OCI-LY3 (cell line): ENCODE measurements around the gene ROPN1L.

Experiments
- EZH2phosphoT487 ChIP-seq: fragments of 200-600 bp; shearing (Covaris generic); IDR thresholded peaks from 2 replicates; pipeline ENCODE4 v1.6.1; 2018; ENCODE audit warnings: antibody characterized with exemption, mixed run types, low read depth
- TF ChIP-seq, protein P1 (sequence below): fragments of 200-600, 300-600 bp; sonication (generic); IDR thresholded peaks from 2 replicates; pipeline ENCODE4 v1.5.1; 2014; ENCODE audit warnings: antibody characterized with exemption, low read length, low read depth

GRCh38 chr5:10445352-10445751, 3.7 kb downstream of the ROPN1L start:
- TF ChIP-seq, protein P1, sequence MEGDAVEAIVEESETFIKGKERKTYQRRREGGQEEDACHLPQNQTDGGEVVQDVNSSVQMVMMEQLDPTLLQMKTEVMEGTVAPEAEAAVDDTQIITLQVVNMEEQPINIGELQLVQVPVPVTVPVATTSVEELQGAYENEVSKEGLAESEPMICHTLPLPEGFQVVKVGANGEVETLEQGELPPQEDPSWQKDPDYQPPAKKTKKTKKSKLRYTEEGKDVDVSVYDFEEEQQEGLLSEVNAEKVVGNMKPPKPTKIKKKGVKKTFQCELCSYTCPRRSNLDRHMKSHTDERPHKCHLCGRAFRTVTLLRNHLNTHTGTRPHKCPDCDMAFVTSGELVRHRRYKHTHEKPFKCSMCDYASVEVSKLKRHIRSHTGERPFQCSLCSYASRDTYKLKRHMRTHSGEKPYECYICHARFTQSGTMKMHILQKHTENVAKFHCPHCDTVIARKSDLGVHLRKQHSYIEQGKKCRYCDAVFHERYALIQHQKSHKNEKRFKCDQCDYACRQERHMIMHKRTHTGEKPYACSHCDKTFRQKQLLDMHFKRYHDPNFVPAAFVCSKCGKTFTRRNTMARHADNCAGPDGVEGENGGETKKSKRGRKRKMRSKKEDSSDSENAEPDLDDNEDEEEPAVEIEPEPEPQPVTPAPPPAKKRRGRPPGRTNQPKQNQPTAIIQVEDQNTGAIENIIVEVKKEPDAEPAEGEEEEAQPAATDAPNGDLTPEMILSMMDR: no peak
- TF ChIP-seq EZH2phosphoT487: no peak
